GM20431 (cell line): ENCODE measurements around the gene COL9A3.

ENCODE experiments used
- in situ Hi-C: fragments of 300-500 bp; cut with MseI, MboI; formaldehyde crosslinking; loops from one replicate; pipeline ENCODE4 v1.15.0; 2020; ENCODE audit warnings: low sequenced_read_pairs; ENCODE audit not compliant: unreplicated experiment

Gene COL9A3

GRCh38 chr20:62778058-62778457 is 38.8 kb upstream of the COL9A3 start:
- in situ Hi-C loops: no loop called here

- in situ Hi-C loops: no loop called here
Measured at GRCh38 chr20:62778601-62779416, 38.0 kb upstream of the COL9A3 start.

GRCh38 chr20:62779417-62779685 is 37.5 kb upstream of the COL9A3 start:
- in situ Hi-C loops: no loop called here

- in situ Hi-C loops: no loop called here
Measured at GRCh38 chr20:62780204-62780603, 36.6 kb upstream of the COL9A3 start.

- in situ Hi-C loops: no loop called here
Measured at GRCh38 chr20:62780696-62781095, 36.2 kb upstream of the COL9A3 start.

GRCh38 chr20:62782149-62782892 is 34.5 kb upstream of the COL9A3 start:
- in situ Hi-C loops: no loop called here

GRCh38 chr20:62782893-62783278 is 34.0 kb upstream of the COL9A3 start:
- in situ Hi-C loops: no loop called here

- in situ Hi-C loops: no loop called here
Measured at GRCh38 chr20:62784497-62784896, 32.4 kb upstream of the COL9A3 start.

GRCh38 chr20:62785393-62785792 is 31.5 kb upstream of the COL9A3 start:
- in situ Hi-C loops: no loop called here

GRCh38 chr20:62786157-62786556 is 30.7 kb upstream of the COL9A3 start:
- in situ Hi-C loops: no loop called here

- in situ Hi-C loops: no loop called here
Measured at GRCh38 chr20:62787321-62787720, 29.5 kb upstream of the COL9A3 start.

- in situ Hi-C loops: no loop called here
Measured at GRCh38 chr20:62787866-62788265, 29.0 kb upstream of the COL9A3 start.

GRCh38 chr20:62788607-62789006 is 28.2 kb upstream of the COL9A3 start:
- in situ Hi-C loops: no loop called here

- in situ Hi-C loops: no loop called here
Measured at GRCh38 chr20:62790075-62790474, 26.8 kb upstream of the COL9A3 start.

- in situ Hi-C loops: no loop called here
Measured at GRCh38 chr20:62791301-62792181, 25.3 kb upstream of the COL9A3 start.

- in situ Hi-C loops: no loop called here
Measured at GRCh38 chr20:62792182-62792939, 24.5 kb upstream of the COL9A3 start.

GRCh38 chr20:62792940-62793756 is 23.7 kb upstream of the COL9A3 start:
- in situ Hi-C loops: no loop called here

GRCh38 chr20:62793757-62794006 is 23.2 kb upstream of the COL9A3 start:
- in situ Hi-C loops: no loop called here

GRCh38 chr20:62794007-62794724 is 22.7 kb upstream of the COL9A3 start:
- in situ Hi-C loops: no loop called here
